DMS114 treated with DMSO at 0.1 percent for 48 hours (cell line): ENCODE measurements around the gene KCNC1.

Experiments used
- DNase-seq: peaks from one replicate; lab custom pipeline; 2025; ENCODE audit not compliant: unreplicated experiment; lab: John Stamatoyannopoulos, UW

Gene KCNC1

DNA sequence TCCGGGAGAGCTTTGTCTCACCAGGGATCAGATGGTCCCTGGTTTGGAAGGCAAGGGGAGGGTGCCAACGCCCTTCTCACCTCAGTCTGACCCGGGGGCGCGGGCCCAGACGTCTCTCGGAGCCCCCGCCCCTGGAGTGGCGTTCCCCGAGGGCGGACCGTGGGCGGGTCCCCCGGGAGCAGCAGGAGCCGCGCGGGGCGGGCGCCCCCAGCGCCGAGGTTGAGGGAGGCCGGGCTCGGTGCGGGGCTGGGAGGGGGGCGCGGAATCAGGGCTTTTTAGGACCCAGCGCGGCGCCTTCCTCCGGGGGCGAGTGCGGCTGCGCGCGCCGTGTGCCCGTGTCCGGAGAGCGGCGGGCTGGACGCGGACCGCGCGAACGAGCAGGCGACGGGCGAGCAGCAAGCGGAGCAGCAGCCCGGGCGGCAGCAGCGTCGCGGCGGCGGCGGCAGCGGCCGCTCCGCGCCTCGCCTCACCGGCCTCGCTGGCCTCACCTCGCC is at the start of gene KCNC1:
KCNC1 (plus strand) TSS at position 364 of the 494 bp plus-strand sequence. CDS start 1,222 bp downstream, outside the sequence.
- DNase-seq = peak; percentile 5

DNA sequence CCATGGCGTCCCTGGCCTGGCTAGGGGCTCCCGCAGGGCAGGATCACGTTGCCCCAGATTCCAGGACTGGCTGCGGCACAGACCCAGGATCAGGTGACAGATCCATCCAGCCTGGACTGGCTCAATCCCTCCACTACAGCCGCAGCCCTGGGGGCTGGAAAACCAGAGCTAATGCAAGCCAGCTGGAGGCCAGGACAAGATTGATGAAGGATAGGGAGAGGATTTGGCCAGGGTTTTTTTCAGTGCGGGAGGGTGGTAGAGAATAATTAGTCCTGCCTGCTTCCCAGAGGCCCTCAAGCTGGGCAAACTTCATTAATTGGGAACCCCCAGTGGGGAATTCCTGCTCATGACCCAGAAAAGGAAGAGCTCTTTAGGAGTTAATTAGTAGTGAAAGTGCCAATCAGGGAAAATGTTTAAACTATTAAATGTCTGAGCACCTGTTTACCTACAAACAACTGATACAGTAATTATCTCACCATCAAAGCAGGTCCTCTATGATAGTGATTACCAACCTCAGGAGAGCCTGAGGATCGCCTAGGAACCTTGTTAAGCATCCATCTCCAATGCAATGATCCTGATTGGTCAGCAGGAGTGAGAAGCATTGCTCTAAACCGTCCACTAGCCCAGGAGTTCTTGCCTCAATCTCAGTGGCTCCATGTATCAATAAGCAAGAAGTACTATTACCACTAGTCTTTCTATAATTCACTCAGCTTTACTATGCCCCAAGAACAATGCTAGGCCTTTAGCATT is 48.2 kb upstream of the KCNC1 start:
- no peak for DNase-seq

DNA sequence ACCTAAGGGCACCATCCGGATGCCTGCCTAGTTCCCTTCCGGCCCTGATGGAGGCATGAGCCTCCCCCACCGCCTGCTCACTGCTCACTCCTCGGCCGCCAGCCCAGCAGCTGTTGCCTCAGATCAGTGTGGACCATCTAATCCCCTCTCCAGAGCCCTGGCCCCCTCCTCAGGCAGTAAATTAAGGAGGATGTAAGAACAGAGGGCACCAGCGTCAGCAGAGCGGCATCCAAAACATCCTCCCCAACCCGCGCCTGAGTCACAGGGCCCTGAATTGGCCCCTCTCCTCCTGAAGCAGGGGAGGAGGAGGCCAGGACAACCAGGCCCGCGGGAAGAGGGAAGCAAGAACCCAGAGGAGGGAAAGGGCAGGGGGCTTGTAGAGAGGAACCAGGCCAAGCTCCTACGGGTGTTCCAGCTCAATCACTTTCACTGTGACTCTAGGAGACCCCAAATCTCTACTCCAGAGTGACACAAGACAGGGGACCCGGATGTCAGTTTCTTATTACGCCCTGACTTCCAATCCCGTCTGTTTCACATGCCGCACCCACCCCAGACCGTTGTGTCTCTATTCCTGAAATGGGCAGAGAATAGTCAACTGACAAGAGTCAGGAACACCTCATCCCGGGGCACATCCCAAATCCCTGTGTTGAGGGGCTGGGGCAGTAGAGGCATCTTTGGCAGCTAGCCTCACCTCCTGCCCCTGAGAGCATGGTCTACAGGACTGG is 46.5 kb upstream of the KCNC1 start:
- no peak for DNase-seq

DNA sequence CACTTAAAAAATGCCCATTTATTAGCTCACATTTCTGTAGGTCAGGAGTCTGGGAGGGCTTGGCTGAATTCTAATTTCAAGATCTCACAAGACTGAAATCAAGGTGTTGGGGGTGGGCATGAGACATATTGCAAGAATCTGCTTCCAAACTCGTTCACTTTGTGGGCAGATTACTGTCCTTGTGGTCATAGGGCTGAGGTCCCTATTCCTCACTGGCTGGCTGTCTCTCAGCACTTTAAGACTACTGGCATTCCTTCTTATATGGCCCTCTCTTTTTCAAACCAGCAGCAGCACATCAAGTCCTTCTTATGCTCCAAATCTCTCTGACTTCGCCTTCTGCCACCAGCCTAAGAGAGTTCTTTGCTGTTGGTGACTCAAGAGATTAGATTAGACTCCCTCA is 43.0 kb upstream of the KCNC1 start:
- DNase-seq = no peak

DNA sequence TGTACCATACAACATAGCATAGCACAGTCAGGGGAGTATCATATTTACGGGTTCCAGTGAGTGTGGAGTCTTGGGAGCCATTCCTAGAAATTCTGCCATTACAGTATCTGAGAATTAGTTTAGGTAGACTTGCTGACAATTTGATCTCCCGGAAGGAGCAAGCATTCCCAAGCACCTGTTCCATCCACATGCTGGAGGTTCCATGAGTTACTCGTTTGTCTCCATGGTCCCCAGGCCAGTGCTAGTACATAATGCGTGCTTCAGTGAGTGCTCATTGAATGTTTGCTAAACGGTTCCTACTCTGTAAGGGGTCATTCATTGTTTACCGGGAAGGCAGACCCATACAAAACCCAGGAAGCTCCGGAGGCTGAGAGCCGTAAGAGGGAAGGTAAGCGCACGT is 42.6 kb upstream of the KCNC1 start:
- no peak for DNase-seq

DNA sequence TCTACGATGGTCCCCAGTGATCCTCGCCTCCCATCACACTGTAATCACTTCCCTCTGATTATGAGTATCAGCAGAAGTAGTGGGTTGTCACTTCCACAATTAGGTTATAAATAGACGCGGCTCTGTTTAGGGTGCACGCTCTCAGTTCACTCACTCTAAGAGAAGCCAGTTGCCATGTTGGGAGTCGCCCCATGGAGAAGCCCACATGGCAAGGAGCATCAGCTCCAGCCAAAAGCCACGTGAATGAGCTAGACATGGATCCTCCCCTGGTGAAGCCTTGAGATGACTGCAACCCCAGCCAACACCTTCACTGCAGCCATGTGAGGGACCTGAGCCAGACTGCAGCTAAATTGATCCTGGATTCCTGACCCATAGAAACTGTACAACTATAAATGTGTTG is 41.6 kb upstream of the KCNC1 start:
- no peak for DNase-seq

DNA sequence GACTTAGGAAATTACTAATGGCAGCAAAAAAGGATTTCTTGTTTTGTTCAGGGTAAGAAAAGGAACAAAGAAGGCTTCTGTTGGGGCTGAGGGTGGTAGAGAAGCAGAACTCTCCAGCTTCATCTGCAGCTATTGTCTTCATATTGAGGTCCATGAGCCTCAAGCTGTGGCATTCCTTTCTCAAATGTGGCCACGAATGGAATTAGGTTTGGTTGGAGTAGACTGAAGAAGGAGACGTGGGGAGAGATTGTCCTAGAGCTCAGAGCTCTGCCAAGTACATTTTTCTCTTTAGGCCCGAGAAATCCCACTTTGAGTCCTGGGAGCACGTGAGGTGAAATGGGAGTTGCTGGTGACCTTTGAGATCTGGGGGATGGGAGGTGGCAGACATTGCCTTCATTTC is 41.0 kb upstream of the KCNC1 start:
- DNase-seq = no peak

DNA sequence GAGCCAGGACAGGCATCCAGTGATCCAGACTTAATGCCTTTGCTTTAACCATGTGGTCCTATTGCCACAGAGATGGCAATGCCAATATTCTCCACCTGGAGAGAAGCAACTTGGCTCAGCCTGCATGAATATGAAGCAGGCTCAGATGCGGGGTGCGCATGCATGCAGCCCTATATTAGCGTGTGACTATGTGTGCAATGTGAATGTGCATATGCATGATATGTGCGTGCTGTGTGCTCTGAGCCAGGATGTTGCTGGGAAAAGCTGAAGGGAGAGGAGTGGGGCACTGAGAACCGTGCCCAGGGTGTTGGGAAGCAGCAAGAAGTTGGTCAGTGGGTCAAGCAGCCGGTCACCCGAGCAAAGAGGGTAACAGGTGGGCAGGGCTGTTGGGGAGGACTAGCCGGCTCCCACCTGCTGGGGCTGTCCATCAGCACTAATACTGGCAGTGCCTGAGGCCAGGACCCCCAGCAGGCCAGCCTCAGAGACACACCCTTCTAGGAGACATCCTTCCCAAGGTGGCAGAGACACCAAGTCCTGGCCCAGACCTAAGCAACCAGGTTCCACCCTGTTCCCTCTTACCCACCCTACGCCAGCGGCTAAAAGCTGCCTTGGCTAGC is 40.0 kb upstream of the KCNC1 start:
- DNase-seq = no peak

DNA sequence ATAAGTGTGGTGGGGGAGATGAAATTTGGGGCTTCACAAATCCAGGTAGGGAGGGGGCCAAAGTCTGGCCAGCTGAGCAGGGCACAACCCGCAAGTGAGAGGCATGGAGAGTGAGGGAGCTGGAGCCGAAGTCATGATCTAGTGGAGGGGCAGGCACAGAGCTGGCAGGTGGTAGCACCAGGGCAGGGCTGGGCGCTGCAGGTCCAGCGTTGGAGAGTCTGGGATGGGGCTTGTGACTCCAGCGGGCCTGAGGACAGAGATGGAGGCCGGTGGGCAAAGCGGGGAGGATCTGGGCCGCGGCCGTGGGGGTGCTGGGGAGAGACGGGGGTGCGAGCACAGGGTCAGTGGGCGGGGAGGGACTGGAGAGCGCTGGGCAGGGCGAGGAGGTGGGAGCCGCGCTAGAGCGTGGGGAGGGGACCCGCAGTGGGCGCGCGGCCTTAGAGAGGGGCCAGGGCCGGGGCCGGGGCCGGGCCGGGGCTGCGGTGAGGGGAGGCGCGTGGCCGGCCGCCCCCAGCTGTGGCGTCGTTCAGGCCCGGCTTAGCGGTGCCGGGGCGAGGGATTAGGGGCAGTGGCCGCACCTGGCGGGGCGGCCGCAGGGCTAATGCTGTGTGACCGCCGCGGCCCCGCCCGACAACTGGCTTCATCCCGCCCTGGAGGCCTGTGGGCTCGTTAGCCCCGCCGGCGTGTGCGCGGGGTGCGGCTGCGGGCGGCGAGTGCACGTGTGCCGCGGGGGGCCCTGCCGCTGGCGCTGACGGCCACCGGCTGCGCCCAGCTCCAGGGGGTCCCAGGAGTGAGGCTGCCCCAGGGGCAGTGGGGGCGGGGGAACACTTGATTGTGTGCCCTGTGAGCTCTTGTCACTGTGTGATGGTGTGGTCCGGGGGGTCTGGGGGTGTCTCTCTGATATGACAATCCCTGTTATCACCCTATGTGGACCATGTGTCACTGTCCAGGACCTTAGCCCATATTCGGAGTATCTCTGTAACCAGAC is 38.8 kb upstream of the KCNC1 start:
- no peak for DNase-seq

DNA sequence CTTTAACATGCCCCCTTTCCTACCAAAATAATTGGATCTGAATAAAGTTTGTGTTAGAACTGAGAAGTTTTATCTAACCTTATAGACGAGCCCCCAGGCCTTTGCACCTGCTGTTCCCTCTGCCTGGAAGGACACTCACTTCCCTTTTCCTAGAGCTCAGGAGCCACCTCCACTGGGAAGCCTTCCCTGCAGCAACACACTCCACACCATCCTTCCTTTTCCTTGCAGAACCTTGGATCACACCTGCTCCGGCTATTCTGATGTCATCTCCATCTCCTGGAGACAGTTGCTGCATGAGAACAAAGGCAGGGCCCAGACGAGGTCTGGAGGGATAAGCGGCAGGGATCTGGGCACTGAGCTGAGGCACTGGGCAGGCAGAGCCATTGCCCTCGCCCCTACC is 37.8 kb upstream of the KCNC1 start:
- no peak for DNase-seq

DNA sequence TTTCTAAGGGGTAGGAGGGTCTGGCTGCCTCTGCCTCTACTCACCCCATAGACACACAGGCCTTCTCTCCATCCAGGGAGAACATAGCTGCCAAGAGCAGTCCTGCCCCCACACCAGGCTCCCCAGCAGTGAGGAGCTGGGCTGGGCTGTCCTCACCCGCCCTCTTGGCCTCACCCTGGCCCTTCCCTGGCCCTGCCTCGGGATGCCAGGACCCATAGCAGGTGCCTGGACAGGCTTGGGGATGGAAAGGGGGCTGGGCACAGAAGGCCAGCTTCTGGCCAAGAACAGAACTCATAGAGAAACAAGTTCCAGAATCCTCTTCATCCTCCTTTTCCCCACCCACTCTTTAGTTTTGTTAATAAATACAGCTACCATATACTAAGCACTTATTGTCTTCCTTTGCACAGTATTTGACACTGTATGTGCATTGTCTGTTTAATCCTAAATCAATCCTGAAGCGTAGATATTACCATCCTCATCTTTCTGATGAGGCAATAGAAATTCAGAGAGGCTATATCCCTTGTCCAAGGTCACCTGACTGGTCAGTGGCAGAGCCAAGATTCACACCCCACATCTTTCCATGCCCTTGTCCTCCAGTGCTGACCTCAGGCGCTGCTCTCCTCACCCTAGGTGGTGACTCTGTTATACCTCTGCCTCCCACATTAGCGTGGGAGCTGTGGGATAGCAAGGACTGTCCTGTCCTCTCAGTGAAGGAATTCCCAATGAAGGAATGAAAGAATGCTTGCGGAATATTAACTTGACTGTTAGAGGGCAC is 37.2 kb upstream of the KCNC1 start:
- no peak for DNase-seq

DNA sequence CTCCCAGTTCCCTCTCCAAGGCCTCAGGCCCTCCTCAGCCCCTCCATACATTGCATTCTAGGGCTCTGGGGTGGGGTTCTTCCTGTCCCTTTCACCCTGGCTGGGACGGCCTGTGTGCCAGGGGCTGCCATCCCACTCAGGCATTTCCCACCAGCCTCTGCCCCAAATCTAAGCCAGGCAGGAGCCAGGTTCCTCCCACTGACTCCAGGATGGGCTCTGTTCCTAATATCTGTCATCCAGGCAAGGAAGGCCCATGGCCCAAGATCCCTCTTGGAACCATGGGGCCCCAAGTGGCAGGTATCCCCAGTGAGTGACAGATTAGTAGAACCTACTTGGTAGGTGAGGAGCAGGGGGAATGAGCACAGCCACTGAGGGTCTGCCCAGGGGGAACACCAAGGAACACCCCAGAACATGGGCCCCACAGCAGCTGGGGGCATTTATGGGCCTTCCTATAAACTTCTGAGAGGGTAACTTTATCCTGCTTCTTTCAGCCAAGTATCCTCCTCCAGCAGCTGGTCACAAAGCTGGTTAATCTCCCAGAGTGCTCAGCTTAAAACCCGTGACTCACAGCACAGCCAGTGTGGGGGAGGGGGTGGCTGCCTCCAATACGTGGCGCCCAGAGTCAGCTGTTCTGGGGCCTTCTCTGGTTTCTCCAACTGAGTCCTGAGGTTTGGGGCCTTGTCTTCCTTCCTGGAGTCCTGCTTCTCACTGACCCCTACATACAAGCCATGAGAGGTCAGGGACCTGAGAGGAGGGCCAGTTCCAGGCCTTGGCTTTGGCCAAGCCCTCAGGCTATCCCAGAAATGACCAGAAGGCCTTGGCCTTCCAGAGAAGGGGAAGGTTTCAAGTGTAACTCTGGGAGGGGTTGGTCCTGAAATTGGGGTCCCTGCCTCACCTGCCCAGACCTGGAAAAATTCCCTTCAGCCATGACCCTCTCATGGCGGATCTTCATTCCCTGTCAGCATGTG is 35.1 kb upstream of the KCNC1 start:
- no peak for DNase-seq

DNA sequence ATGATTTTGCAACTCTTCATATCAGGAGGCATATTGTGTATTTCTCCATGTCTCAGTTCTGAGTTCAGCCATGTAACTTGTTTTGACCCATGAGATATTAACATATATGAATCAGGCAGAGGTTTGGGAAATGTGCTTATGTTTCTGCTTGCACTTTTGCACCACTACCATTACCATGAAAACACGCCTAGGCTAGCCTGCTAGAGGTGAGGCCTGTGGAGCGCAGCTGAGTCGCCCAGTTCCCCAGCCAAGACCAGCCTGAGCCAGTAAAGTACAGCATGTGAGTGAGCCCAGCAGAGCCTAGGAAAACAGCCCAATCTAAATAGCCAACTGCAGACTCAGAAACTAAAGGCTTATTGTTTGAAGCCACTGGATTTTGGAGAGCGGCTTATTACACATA is 33.6 kb upstream of the KCNC1 start:
- DNase-seq = no peak

DNA sequence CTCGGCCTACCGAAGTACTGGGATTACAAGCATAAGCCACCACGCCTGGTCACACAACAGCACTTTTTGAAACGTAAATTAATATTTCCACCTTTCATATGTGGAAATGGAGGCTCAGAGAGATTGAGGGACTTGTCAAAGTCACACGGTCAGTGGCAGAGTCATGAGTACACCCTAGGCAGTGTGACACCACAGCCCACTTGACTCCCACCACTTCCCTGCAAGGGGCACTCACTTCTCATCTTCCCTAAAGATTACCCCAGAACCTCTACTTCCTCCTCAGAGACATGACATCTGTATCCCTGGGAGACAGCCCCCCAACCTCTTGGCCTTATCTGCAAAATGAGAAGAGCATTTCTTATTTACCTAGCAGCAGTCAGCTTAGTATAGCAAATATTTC is 31.7 kb upstream of the KCNC1 start:
- no peak for DNase-seq

DNA sequence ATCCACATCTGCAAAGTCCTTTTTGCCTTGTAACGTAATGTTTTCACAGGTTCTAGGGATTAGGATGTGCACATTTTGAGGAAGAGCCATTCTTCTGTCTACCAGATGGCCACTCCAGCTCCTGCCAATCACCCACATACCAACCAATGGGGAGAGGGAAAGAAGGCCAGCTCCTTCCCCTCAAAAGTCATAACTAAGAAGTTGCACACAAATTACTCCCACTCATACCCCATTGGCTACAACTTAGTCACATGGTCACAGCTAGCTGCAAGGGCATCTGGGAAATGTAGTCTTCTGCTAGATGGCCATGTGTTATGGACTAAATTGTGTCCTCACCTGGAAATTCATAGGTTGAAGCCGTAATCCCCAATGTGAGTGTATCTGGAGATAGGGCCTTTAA is 30.6 kb upstream of the KCNC1 start:
- DNase-seq = peak; percentile 0

DNA sequence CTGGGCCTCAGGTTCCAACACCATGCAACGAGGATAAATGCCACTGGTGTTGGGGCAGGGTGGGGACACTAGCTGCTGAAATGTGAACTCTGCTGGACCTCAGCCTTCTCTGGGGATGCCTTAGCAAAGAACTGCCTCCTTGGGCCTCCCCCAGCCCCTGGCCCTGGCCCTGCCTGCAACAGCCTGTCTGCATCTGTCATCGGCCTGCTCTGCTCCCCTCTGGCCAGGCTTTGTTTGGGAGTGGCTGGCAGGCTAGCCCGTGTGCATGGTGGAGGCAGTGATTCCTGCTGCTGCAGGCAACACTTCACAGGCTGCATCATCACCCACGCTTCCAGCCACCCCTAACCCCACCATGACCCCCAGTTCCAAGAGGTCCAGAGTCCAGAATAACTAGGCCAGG is 26.8 kb upstream of the KCNC1 start:
- no peak for DNase-seq

DNA sequence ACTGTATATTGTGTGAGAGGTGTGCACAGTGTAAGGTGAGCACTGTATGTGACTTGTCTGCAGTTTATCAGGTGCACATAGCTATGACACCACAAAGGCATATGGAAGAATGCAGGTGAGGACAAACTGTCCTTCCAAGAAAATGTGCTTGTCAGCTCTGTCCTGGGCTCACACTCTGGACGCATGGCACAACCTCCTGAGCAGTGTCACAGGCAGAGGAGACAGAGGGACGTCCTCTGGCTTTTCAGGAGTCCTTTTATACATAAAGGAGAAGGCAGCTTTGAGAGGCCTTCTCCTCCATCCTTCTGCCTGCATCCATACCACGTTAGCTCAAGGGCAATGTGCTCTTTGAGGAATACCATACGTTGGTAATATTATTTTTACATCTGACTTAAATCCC is 22.7 kb upstream of the KCNC1 start:
- DNase-seq = no peak

DNA sequence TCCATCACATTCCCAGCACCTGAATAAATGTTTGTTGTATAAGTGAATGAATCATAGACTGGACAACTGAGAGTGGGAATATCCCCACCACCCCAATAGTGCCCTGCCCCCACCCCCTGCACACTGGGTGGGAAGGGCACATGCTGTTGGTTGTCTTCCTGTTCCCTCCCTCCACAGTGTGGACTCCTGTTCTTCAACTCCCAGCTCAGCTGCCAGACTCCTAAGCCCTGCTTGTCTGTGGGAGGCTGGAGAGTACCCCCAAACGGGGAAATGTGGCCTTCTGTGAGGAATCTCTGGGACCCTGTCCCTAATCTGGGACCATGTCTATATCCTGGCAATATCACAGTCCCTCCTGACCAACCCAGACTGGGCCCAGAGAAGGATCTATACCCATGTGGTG is 20.7 kb upstream of the KCNC1 start:
- DNase-seq = no peak

DNA sequence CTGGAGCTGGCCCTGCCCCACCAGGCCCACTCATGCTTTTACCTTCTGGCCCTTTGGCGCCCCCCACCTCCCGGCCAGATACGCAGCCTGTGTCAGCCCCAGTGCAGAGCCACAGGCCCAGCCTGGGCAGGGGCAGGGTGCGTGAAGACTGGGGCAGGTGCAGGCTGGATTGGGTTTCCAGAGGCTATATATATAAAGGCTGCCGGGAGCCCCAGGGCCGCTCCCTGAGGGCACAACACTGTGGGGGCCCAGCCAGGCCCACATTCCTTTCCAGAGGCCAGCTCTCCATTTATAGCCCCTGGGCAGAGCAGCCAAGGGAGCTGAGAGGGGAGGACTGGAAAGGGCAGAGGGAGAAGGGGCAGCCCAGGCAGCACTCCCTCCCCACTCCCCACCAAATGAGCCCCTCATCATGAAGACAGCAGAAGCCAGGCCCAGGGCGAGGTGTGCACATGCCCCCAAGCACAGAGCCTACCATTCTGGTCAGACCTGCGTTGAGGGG is 20.2 kb upstream of the KCNC1 start:
- DNase-seq = no peak
